Lower leg skin (tissue), 4 donors: ENCODE data around the gene AUTS2. TPM values are rescaled to one million over a fixed set of nuclear protein-coding genes. Genes with fewer than 3 reads are reported as not detected.

Source experiments
- DNase-seq, 2 donors: peaks; one replicate each; pipeline ENCODE4 v3.0.0-alpha.2; 2019; ENCODE audit warnings: low spot score in 2 of 2
- H3K4me3 ChIP-seq: fragments of 200-600 bp; sonication (generic); 2 replicates; pipeline ENCODE4 v1.5.1; 2017; ENCODE audit warnings: mild to moderate bottlenecking, low read depth; ENCODE audit not compliant: poor library complexity, severe bottlenecking
- POLR2A ChIP-seq, 2 donors: fragments of 450-650 bp; IDR thresholded peaks; one replicate each; pipeline ENCODE4 v1.6.1; 2016 to 2017; ENCODE audit warnings: antibody characterized with exemption in 2 of 2, mild to moderate bottlenecking in 1 of 2, moderate library complexity in 1 of 2
- WGBS, 2 donors: methylation state at CpG; one replicate each; pipeline ENCODE4 v1.1.5; 2018; 5-methylcytosine and 5-hydroxymethylcytosine counted together
- intact Hi-C: fragments of 100-400 bp; cut with DNase I; formaldehyde crosslinking; loops from one replicate; pipeline ENCODE4 v1.15.0; 2023; ENCODE audit warnings: low total_unique reads
- total RNA-seq, 4 donors: library from RNA; depleted of rRNA; stranded (reverse); fragments of >200 nt; gene quantifications; one replicate each; pipeline ENCODE4 v1.1.0, GENCODE V29; 2016
- TF ChIP-seq, protein P1 (sequence below), 3 donors: fragments of 450-650 bp; IDR thresholded peaks; one replicate each; pipeline ENCODE4 v1.5.1; 2016; ENCODE audit warnings: antibody characterized with exemption in 3 of 3, mild to moderate bottlenecking in 3 of 3, moderate library complexity in 2 of 3

Gene AUTS2
- total RNA-seq, 4 donors from 2014 or later: 30.8 to 41.9 (median 40.5) TPM

GRCh38 chr7:70678621-70679251 is 1080.5 kb downstream of the AUTS2 start:
- DNase-seq: no peak
- TF ChIP-seq, protein P1, sequence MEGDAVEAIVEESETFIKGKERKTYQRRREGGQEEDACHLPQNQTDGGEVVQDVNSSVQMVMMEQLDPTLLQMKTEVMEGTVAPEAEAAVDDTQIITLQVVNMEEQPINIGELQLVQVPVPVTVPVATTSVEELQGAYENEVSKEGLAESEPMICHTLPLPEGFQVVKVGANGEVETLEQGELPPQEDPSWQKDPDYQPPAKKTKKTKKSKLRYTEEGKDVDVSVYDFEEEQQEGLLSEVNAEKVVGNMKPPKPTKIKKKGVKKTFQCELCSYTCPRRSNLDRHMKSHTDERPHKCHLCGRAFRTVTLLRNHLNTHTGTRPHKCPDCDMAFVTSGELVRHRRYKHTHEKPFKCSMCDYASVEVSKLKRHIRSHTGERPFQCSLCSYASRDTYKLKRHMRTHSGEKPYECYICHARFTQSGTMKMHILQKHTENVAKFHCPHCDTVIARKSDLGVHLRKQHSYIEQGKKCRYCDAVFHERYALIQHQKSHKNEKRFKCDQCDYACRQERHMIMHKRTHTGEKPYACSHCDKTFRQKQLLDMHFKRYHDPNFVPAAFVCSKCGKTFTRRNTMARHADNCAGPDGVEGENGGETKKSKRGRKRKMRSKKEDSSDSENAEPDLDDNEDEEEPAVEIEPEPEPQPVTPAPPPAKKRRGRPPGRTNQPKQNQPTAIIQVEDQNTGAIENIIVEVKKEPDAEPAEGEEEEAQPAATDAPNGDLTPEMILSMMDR (IDR thresholded peaks at IDR 0.05): no peak
- no peak for TF ChIP-seq POLR2A (IDR thresholded peaks at IDR 0.05)
- 54 to 74% methylated on average over 4 of the region's 4 CpGs for WGBS, 2 donors
- no peak overlapping the region for H3K4me3 ChIP-seq
- intact Hi-C loops: no loop called here

DNA sequence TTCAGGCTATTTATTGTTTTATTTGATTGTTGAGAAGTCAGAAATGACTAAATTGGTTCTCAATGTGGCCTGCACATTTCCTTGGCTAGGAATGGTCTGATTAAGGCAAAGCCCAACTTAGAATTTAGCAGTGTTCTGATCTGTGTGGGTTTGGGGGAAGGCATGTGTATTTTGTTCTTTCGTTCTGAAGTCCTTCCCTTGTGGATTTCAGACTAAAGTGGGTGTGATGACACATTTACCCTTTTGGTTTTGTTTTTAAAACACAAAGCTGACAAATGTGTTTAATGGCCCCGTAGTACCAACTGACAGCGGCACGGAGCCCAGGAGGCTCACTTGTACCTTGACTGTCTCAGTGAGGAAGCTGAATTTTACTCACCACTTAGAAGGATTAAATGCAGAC is 1081.4 kb downstream of the AUTS2 start:
- H3K4me3 ChIP-seq: no peak overlapping the region
- intact Hi-C loops: no loop called here
- no peak for DNase-seq
- WGBS, 2 donors: 66 to 72% methylated on average over 4 of the region's 4 CpGs
- TF ChIP-seq, protein P1 (IDR thresholded peaks at IDR 0.05): no peak
- TF ChIP-seq POLR2A (IDR thresholded peaks at IDR 0.05): no peak

- no peak for TF ChIP-seq POLR2A (IDR thresholded peaks at IDR 0.05)
- TF ChIP-seq, protein P1 (IDR thresholded peaks at IDR 0.05): no peak
- no peak overlapping the region for H3K4me3 ChIP-seq
- intact Hi-C loops: no loop called here
- WGBS, 2 donors: 72 to 84% methylated on average over 4 of the region's 4 CpGs
- DNase-seq: no peak
Measured at GRCh38 chr7:70680306-70680705, 1082.0 kb downstream of the AUTS2 start.

DNA sequence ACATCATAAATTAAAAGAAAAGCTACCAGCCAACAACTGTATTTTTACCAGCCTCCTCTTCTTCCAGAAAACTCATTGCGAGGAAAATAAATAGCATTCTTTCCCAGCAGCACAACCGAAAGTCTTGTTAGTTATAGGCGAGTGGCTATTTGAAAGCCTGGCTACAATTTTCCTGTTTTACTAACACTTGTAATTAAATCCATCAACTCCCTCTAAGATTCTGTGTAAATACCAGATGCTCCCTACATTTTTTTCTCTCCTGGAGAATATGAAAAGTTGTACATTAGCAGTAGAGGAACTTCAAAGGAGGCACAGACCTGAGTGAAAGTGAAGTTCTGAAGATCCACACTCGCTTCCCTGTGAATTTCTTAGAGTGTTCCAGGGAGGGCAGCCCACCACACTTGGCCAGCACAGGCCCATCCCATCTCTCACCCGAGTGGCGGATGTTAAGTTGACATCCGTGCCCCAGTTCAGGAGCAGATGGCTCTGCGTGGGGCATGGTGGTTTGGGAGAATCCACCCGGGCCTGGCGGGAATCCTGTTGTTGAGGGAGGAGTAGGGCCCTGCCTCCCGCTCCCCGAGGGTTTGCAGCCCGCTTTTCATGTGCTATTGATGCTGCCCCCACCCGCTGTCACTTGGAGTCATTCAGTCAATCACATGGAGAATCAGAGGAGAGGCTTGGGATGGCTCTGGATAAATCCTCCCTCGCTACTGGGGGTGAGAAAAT is 1082.6 kb downstream of the AUTS2 start:
- DNase-seq: no peak
- H3K4me3 ChIP-seq: no peak overlapping the region
- TF ChIP-seq POLR2A (IDR thresholded peaks at IDR 0.05): no peak
- TF ChIP-seq, protein P1 (IDR thresholded peaks at IDR 0.05): no peak
- intact Hi-C loops: no loop called here
- 55 to 88% methylated on average over 12 to 15 of the region's 15 CpGs for WGBS, 2 donors

GRCh38 chr7:70681469-70682350 is 1083.4 kb downstream of the AUTS2 start:
- intact Hi-C loops: no loop called here
- H3K4me3 ChIP-seq: no peak overlapping the region
- WGBS, 2 donors: 80 to 84% methylated on average over 12 of the region's 12 CpGs
- TF ChIP-seq, protein P1 (IDR thresholded peaks at IDR 0.05): no peak
- no peak for TF ChIP-seq POLR2A (IDR thresholded peaks at IDR 0.05)
- DNase-seq: no peak
